HCT116 (cell line): ENCODE measurements around the gene ACSS2. TPM values are rescaled to one million over a fixed set of nuclear protein-coding genes. Genes with fewer than 3 reads are reported as not detected.

Experiments used
- ATAC-seq: fragments of 200-7000 bp; cut with Tn5 transposase; 2 replicates; pipeline ENCODE4 v1.9.1; 2020; ENCODE audit warnings: mild to moderate bottlenecking, moderate library complexity
- BruUV-seq: library from RNA; stranded (reverse); fragments of 400-500 nt; replicated peaks from 2 replicates; lab custom pipeline; 2021; lab: Mats Ljungman, UMichigan
- CTCF ChIA-PET: fragments of 300-600 bp; sonication (Branson Sonifier 250); formaldehyde crosslinking; loops from one replicate; lab custom pipeline; 2021; ENCODE audit warnings: antibody characterized with exemption; lab: Charles Lee
- POLR2A ChIA-PET: fragments of 300-600, 350-600 bp; sonication (Branson Sonifier 250); formaldehyde crosslinking; loops from one replicate; lab custom pipeline; 2021; ENCODE audit warnings: antibody characterized with exemption; lab: Charles Lee
- RAD21 ChIA-PET, 2 experiments: fragments of 300-600 bp; sonication (Branson Sonifier 250); formaldehyde crosslinking; loops; one replicate each; lab custom pipeline; 2023; ENCODE audit warnings: low total read pairs in 2 of 2; ENCODE audit not compliant: uncharacterized antibody in 2 of 2, unreplicated experiment in 2 of 2, low non-redundant PET in 1 of 2; lab: Charles Lee
- DNase-seq: peaks from one replicate; pipeline ENCODE4 v3.0.0-alpha.2; 2010; ENCODE audit warnings: low read depth, low spot score
- H2AFZ ChIP-seq: fragments of 200-600 bp; shearing (Covaris generic), sonication (generic); 2 replicates; pipeline ENCODE4 v1.6.1; 2017; ENCODE audit warnings: low read depth, mixed run types, mixed read lengths, antibody characterized with exemption, low read length; ENCODE audit not compliant: poor library complexity, severe bottlenecking
- H3K27ac ChIP-seq: 2 replicates; pipeline ENCODE4 v1.5.1; 2012; ENCODE audit warnings: low read depth, low read length
- H3K27me3 ChIP-seq: fragments of 200-600 bp; sonication (generic); 2 replicates; pipeline ENCODE4 v1.6.1; 2016; ENCODE audit warnings: mixed run types, low read length, mixed read lengths; ENCODE audit not compliant: insufficient read depth
- H3K36me3 ChIP-seq, 2 experiments: fragments of 200-500 bp in 1 of 2; fragments of 200-600 bp in 1 of 2; sonication (Bioruptor generic) in 1 of 2; sonication (generic) in 1 of 2; 2 replicates each; pipeline versions ENCODE4 v1.5.1 to v1.6.1; 2014 to 2016; ENCODE audit warnings: low read length in 2 of 2, inconsistent platforms in 1 of 2, mixed read lengths in 1 of 2, mixed run types in 1 of 2; ENCODE audit not compliant: insufficient read depth in 2 of 2, control insufficient read depth in 1 of 2
- H3K4me1 ChIP-seq, 2 experiments: fragments of 200-600 bp in 1 of 2; sonication (generic) in 1 of 2; 2 replicates each; pipeline versions ENCODE4 v1.5.1 to v1.6.1; 2012 to 2017; ENCODE audit warnings: low read length in 2 of 2, inconsistent platforms in 1 of 2, mild to moderate bottlenecking in 1 of 2, mixed read lengths in 1 of 2, mixed run types in 1 of 2, moderate library complexity in 1 of 2; ENCODE audit not compliant: insufficient read depth in 2 of 2, control insufficient read depth in 1 of 2
- H3K4me2 ChIP-seq: fragments of 200-600 bp; sonication (generic); 2 replicates; pipeline ENCODE4 v1.6.1; 2017; ENCODE audit warnings: mixed run types, low read length, mixed read lengths
- H3K4me3 ChIP-seq, 2 experiments: fragments of 200-600 bp in 1 of 2; sonication (generic) in 1 of 2; replicated peaks in 1 of 2; 2 replicates each; pipeline ENCODE4 v1.5.1; 2011 to 2016; ENCODE audit warnings: low read length in 2 of 2, control low read depth in 1 of 2, low read depth in 1 of 2, mild to moderate bottlenecking in 1 of 2, mixed read lengths in 1 of 2, mixed run types in 1 of 2
- H3K79me2 ChIP-seq: fragments of 200-600 bp; sonication (generic); 2 replicates; pipeline ENCODE4 v1.6.1; 2017; ENCODE audit warnings: mild to moderate bottlenecking, mixed run types, low read length, moderate library complexity, mixed read lengths; ENCODE audit not compliant: insufficient read depth
- H3K9ac ChIP-seq: fragments of 200-600 bp; sonication (generic); 2 replicates; pipeline ENCODE4 v1.6.1; 2016; ENCODE audit warnings: low read length, mixed read lengths
- H3K9me2 ChIP-seq: fragments of 200-600 bp; sonication (generic), shearing (Covaris generic); 2 replicates; pipeline ENCODE4 v1.6.1; 2017; ENCODE audit warnings: mixed run types, mild to moderate bottlenecking, moderate library complexity; ENCODE audit not compliant: insufficient read depth
- H3K9me3 ChIP-seq, 2 experiments: fragments of 200-500 bp in 1 of 2; fragments of 200-600 bp in 1 of 2; sonication (Bioruptor generic) in 1 of 2; sonication (generic) in 1 of 2; 2 replicates each; pipeline ENCODE4 v1.6.1; 2014 to 2017; ENCODE audit warnings: low read length in 2 of 2, mixed read lengths in 2 of 2, inconsistent platforms in 1 of 2, low read depth in 1 of 2, mild to moderate bottlenecking in 1 of 2, mixed run types in 1 of 2, moderate library complexity in 1 of 2; ENCODE audit not compliant: control insufficient read depth in 1 of 2, insufficient read depth in 1 of 2
- H4K20me1 ChIP-seq: fragments of 200-600 bp; sonication (generic), shearing (Covaris generic); 2 replicates; pipeline ENCODE4 v1.6.1; 2017; ENCODE audit warnings: mixed run types, mild to moderate bottlenecking, moderate library complexity; ENCODE audit not compliant: insufficient read depth
- ATF3 ChIP-seq: IDR thresholded peaks from 2 replicates; pipeline ENCODE4 v1.6.1; 2012
- ELF1 ChIP-seq: IDR thresholded peaks from 2 replicates; pipeline ENCODE4 v1.6.1; 2012; ENCODE audit warnings: low read depth, borderline replicate concordance
- RAD21 ChIP-seq: IDR thresholded peaks from 2 replicates; pipeline ENCODE4 v1.6.1; 2012; ENCODE audit warnings: low read depth, mild to moderate bottlenecking
- REST ChIP-seq: IDR thresholded peaks from 2 replicates; pipeline ENCODE4 v1.6.1; 2012; ENCODE audit warnings: low read depth
- SP1 ChIP-seq: IDR thresholded peaks from 2 replicates; pipeline ENCODE4 v1.6.1; 2012; ENCODE audit warnings: low read depth
- SRF ChIP-seq: IDR thresholded peaks from 2 replicates; pipeline ENCODE4 v1.6.1; 2012; ENCODE audit warnings: low read depth
- YY1 ChIP-seq: IDR thresholded peaks from 2 replicates; pipeline ENCODE4 v1.6.1; 2011; ENCODE audit warnings: low read length, low read depth, moderate library complexity, mild to moderate bottlenecking; ENCODE audit not compliant: insufficient replicate concordance; ENCODE audit errors: extremely low read depth
- ZFX ChIP-seq: fragments of 450-650 bp; IDR thresholded peaks from 2 replicates; pipeline ENCODE4 v1.6.1; 2017
- intact Hi-C: fragments of 100-400 bp; cut with micrococcal nuclease; formaldehyde crosslinking; loops from 2 replicates; pipeline ENCODE4 v1.10.0; 2022
- total RNA-seq: library from RNA; stranded (reverse); gene quantifications from one replicate; pipeline ENCODE4 v1.2.1, GENCODE V29; 2021; ENCODE audit not compliant: unreplicated experiment
- TF ChIP-seq, protein P1 (sequence below): IDR thresholded peaks from 2 replicates; pipeline ENCODE4 v1.6.1; 2011; ENCODE audit warnings: mild to moderate bottlenecking, low read length, moderate library complexity; ENCODE audit not compliant: insufficient replicate concordance; ENCODE audit errors: extremely low read depth

Gene ACSS2
- total RNA-seq, 1 experiment from 2014 or later: 71.7 TPM

DNA sequence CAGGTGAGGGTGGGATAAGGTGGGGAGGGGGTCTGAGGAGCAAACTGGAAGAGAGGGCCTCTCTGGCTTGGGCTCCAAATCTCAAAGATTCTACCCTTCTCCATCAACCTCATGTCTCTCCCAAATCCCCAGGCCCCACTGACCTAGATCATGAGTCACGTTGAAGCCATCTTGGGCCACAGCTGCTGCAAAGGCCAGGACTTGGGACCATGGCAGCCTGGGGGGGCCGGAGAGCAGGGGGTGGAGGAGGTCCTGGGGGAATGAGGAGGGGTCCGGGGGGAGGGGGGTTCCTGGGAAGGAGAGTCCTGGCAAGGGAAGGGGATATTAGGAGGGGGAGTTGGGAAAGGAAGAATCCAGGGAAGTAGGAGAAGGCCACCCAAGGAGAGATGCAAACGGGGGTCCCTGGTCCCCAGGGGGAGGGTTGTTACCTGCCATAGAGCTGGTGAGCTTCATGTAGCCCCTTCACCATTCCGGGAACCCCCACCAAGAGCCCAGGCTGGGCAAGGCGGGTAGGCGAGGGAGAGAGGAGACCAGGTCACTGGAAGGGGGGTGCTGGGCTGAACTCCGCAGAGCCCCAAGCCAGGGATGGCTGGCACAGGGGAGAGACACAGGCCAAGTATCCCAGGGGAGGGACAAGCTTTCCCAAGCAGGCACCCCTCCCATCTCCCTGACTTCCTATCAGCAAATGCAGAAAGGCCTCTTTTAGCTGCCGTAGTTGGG lies 16.4 kb upstream of the ACSS2 start:
- H3K9ac ChIP-seq: no peak overlapping the region
- intact Hi-C loops: no loop called here
- no peak overlapping the region for H3K4me3 ChIP-seq
- no peak overlapping the region for H3K4me2 ChIP-seq
- RAD21 ChIA-PET: no interaction called here
- peaks cover 0 to 2% of the 10 kb centered on the region in 2 experiments; a peak in 1 of 4 replicates for H3K36me3 ChIP-seq
- no peaks in the 10 kb centered on the region for H3K79me2 ChIP-seq
- TF ChIP-seq, protein P1, sequence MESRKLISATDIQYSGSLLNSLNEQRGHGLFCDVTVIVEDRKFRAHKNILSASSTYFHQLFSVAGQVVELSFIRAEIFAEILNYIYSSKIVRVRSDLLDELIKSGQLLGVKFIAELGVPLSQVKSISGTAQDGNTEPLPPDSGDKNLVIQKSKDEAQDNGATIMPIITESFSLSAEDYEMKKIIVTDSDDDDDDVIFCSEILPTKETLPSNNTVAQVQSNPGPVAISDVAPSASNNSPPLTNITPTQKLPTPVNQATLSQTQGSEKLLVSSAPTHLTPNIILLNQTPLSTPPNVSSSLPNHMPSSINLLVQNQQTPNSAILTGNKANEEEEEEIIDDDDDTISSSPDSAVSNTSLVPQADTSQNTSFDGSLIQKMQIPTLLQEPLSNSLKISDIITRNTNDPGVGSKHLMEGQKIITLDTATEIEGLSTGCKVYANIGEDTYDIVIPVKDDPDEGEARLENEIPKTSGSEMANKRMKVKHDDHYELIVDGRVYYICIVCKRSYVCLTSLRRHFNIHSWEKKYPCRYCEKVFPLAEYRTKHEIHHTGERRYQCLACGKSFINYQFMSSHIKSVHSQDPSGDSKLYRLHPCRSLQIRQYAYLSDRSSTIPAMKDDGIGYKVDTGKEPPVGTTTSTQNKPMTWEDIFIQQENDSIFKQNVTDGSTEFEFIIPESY: no peak
- no peak for TF ChIP-seq ATF3
- TF ChIP-seq, all 23 proteins: peak for 0
- DNase-seq (no peak), ATAC-seq (no peak)
- H3K4me1 ChIP-seq: no peaks in the 10 kb centered on the region
- H3K27me3 ChIP-seq: no peaks in the 10 kb centered on the region
- H3K9me3 ChIP-seq: no peaks in the 10 kb centered on the region
- ChIA-PET POLR2A (no interaction called here), CTCF (no interaction called here)
- no peaks in the 10 kb centered on the region for H4K20me1 ChIP-seq
- H3K9me2 ChIP-seq: no peaks in the 10 kb centered on the region
- H2AFZ ChIP-seq: no peak overlapping the region
- no peak overlapping the region for H3K27ac ChIP-seq
- no TSS peak for BruUV-seq

DNA sequence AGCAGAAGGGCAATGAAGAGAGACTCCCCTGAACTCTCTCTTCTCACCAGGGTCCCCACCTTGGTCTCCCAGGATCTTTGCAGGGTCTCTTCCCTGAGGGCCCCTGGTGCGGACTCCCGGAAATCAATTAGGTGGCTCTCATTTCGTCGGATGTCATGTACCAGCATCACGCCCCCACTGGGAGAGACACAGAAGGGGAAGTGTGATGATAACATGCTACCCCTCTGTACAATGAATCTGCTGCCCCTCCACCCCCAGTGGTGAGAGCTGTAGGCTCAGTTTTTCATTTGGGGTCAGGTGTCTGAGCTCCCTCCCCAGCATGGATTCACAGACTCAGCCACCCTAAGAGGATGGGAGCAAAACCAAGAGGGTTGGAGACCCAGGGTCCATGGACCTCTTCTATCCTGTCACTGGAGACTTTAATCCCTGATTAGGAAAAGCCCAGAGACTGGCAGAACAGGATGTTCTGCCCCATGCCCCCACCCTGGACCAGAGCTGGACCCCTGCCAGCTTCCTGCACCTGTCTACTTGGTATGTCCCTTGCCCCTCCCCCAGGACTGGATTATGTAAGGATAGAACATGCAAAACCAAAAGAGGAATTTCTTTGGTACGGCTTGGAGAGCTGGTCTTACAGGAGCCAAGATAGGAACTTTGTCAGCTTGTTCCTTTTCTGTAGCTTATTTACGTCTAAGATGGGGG lies 14.9 kb upstream of the ACSS2 start:
- no peak for ATAC-seq
- Histone ChIP-seq H3K4me3 (no peak overlapping the region), H4K20me1 (no peaks in the 10 kb centered on the region), H3K9me3 (no peaks in the 10 kb centered on the region), H3K27ac (no peak overlapping the region), H3K79me2 (no peaks in the 10 kb centered on the region), H3K4me1 (no peaks in the 10 kb centered on the region), H3K9me2 (no peaks in the 10 kb centered on the region), H3K4me2 (no peak overlapping the region), H3K36me3 (peaks cover 0 to 2% of the 10 kb centered on the region in 2 experiments; a peak in 2 of 4 replicates), H3K27me3 (no peaks in the 10 kb centered on the region), H3K9ac (no peak overlapping the region), H2AFZ (no peak overlapping the region)
- ChIA-PET POLR2A (no interaction called here), CTCF (no interaction called here), RAD21 (no interaction called here)
- intact Hi-C loops: no loop called here
- DNase-seq: no peak
- BruUV-seq: no TSS peak
- TF ChIP-seq, protein P1: no peak
- TF ChIP-seq RAD21 (no peak), ELF1 (no peak), SP1 (no peak), ZFX (no peak), SRF (no peak), REST (no peak), YY1 (no peak)
